Ishikawa (cell line): ENCODE results near the gene EXOSC5.

ENCODE experiments used
- CEBPB ChIP-seq: IDR thresholded peaks from 2 replicates; pipeline ENCODE4 v1.6.1; 2012
- CREB1 ChIP-seq: IDR thresholded peaks from 2 replicates; pipeline ENCODE4 v1.6.1; 2012; ENCODE audit warnings: low read depth
- EGR1 ChIP-seq: IDR thresholded peaks from 2 replicates; pipeline ENCODE4 v1.6.1; 2012
- EP300 ChIP-seq: IDR thresholded peaks from 2 replicates; pipeline ENCODE4 v1.6.1; 2012; ENCODE audit warnings: borderline replicate concordance
- FOXM1 ChIP-seq: IDR thresholded peaks from 2 replicates; pipeline ENCODE4 v1.6.1; 2012; ENCODE audit warnings: low read depth, borderline replicate concordance
- MAX ChIP-seq: IDR thresholded peaks from 2 replicates; pipeline ENCODE4 v1.6.1; 2012
- NFIC ChIP-seq: IDR thresholded peaks from 2 replicates; pipeline ENCODE4 v1.6.1; 2012
- RAD21 ChIP-seq: IDR thresholded peaks from 2 replicates; pipeline ENCODE4 v1.6.1; 2012; ENCODE audit warnings: low read depth
- REST ChIP-seq: IDR thresholded peaks from 2 replicates; pipeline ENCODE4 v1.6.1; 2012; ENCODE audit warnings: low read depth, mild to moderate bottlenecking
- TAF1 ChIP-seq: IDR thresholded peaks from 2 replicates; pipeline ENCODE4 v1.6.1; 2012; ENCODE audit warnings: low read depth, mild to moderate bottlenecking
- TCF12 ChIP-seq: IDR thresholded peaks from 2 replicates; pipeline ENCODE4 v1.6.1; 2012; ENCODE audit warnings: low read depth
- TEAD4 ChIP-seq: IDR thresholded peaks from 2 replicates; pipeline ENCODE4 v1.6.1; 2012
- USF1 ChIP-seq: IDR thresholded peaks from 2 replicates; pipeline ENCODE4 v1.6.1; 2012
- YY1 ChIP-seq: IDR thresholded peaks from 2 replicates; pipeline ENCODE4 v1.6.1; 2012; ENCODE audit warnings: low read depth
- ZBTB7A ChIP-seq: IDR thresholded peaks from 2 replicates; pipeline ENCODE4 v1.6.1; 2012; ENCODE audit warnings: low read depth

The EXOSC5 gene

GRCh38 chr19:41442473-41443355, 45.6 kb upstream of the EXOSC5 start, which contains the start of gene ERICH4:
Gene ERICH4 (plus strand): TSS chr19:41443156. CDS start chr19:41443170, 14 bp downstream.
- TF ChIP-seq EP300 = no peak
- no peak for TF ChIP-seq ZBTB7A

GRCh38 chr19:41441321-41441945, 44.3 kb upstream of the EXOSC5 start:
- TF ChIP-seq USF1 (no peak), EP300 (no peak), CEBPB (no peak), ZBTB7A (no peak), TAF1 (no peak), TCF12 (no peak), MAX (no peak), CREB1 (no peak), YY1 (no peak), FOXM1 (no peak), REST (no peak), EGR1 (no peak), RAD21 (no peak), TEAD4 (no peak), NFIC (no peak)

GRCh38 chr19:41439441-41440222, 42.5 kb upstream of the EXOSC5 start, which contains the start of gene DMAC2:
Gene DMAC2 (minus strand): TSS chr19:41439912. CDS start chr19:41439899, 13 bp downstream.
- no peak for TF ChIP-seq TCF12
- TF ChIP-seq NFIC = no peak
- TF ChIP-seq MAX = peak; percentile 80
- 0 out of 2 replicates have a peak, but pooled peaks have one; percentile 65 for TF ChIP-seq ZBTB7A
- TF ChIP-seq RAD21 = peak; percentile 60
- TF ChIP-seq EP300 = no peak
- TF ChIP-seq FOXM1 = no peak
- no peak for TF ChIP-seq TEAD4
- TF ChIP-seq TAF1 = peak; percentile 88
- peak; percentile 97 for TF ChIP-seq YY1
- TF ChIP-seq EGR1 = no peak
- peak; percentile 94 for TF ChIP-seq CEBPB
- TF ChIP-seq USF1 = no peak

GRCh38 chr19:41437944-41438574, 40.9 kb upstream of the EXOSC5 start:
- TF ChIP-seq EP300 (no peak), MAX (no peak), REST (no peak)

GRCh38 chr19:41436674-41436951, 39.5 kb upstream of the EXOSC5 start:
- no peak for TF ChIP-seq USF1
- TF ChIP-seq EGR1 = no peak
- no peak for TF ChIP-seq CEBPB
- no peak for TF ChIP-seq TCF12
- TF ChIP-seq NFIC = no peak
- no peak for TF ChIP-seq TEAD4
- TF ChIP-seq MAX = no peak
- no peak for TF ChIP-seq EP300
- no peak for TF ChIP-seq REST
- no peak for TF ChIP-seq CREB1
- TF ChIP-seq RAD21 = no peak
- TF ChIP-seq YY1 = no peak
- no peak for TF ChIP-seq TAF1
- no peak for TF ChIP-seq ZBTB7A
